Gastrocnemius medialis (tissue), 4 donors: Measurements from ENCODE around the gene ADAMTS19.

Source experiments
- CTCF ChIP-seq, 5 experiments: fragments of 450-650 bp in 3 of 5; fragments of 200-600 bp in 2 of 5; sonication (generic) in 2 of 5; IDR thresholded peaks in 4 of 5; conservative IDR thresholded peaks in 1 of 5; 1 replicate in 4 of 5; 2 replicates in 1 of 5; pipeline ENCODE4 v1.5.1; 2016 to 2019; ENCODE audit warnings: antibody characterized with exemption in 5 of 5, mild to moderate bottlenecking in 3 of 5, moderate library complexity in 3 of 5
- POLR2A ChIP-seq, 2 donors: fragments of 450-650 bp; IDR thresholded peaks; one replicate each; pipeline ENCODE4 v1.6.1; 2017; ENCODE audit warnings: antibody characterized with exemption in 2 of 2, mild to moderate bottlenecking in 2 of 2, moderate library complexity in 2 of 2

GRCh38 chr5:129716235-129716634 is 256.1 kb downstream of the ADAMTS19 start:
- TF ChIP-seq CTCF (IDR thresholded peaks at IDR 0.05 in 4 of 5, conservative IDR thresholded peaks at IDR 0.05 in 1 of 5), result no peak
- TF ChIP-seq POLR2A (IDR thresholded peaks at IDR 0.05), result no peak
